Measurements from ENCODE around the gene CYP2E1. TPM values are rescaled to one million over a fixed set of nuclear protein-coding genes. Genes with fewer than 3 reads are reported as not detected.
"Not testable (repeated sequence)": the region's sequence is repeated elsewhere in the genome, so short reads cannot be mapped to it uniquely, and the experiment has no call there.

CYP2E1 gene
- polyA plus RNA-seq: under 1 TPM in 2 of 4 donors, not detected in 2; 0.48 to 0.75 TPM
- long read RNA-seq, donor 1: 0 reads
- long read RNA-seq, donor 2: 0 reads
- long read RNA-seq, donor 3: 0 reads
- long read RNA-seq, donor 4: 0 reads
- long read RNA-seq, donor 5: 0 reads
- long read RNA-seq, donor 6, partial matches to known transcripts: 0 of 1 reads
- long read RNA-seq, donor 6, other reads (novel, unspliced or antisense): 0 of 1 reads
- long read RNA-seq, donor 7: 0 reads
- long read RNA-seq, donor 8: 0 reads
- long read RNA-seq, donor 9: 0 reads
- long read RNA-seq, donor 10: 0 reads

GRCh38 chr10:133526957-133527588 lies at the start of gene CYP2E1:
Gene CYP2E1, plus strand, starts transcription at chr10:133527363. Its CDS starts 33 bp downstream, at chr10:133527396.
- 65 to 78% (median 69%) methylated on average over 16 of the region's 16 CpGs for WGBS, 3 donors
- no peak for FAIRE-seq
- H3K27ac ChIP-seq (ENCODE audit: low read depth in 1 of 3, low read length in 2 of 3): no peak within 1 kb of the TSS

GRCh38 chr10:133481086-133481643 lies 46.0 kb upstream of the CYP2E1 start:
- H3K4me3 ChIP-seq (ENCODE audit: low read depth in 1 of 3, low read length in 3 of 3): no peak overlapping the region
- H3K27ac ChIP-seq (ENCODE audit: low read depth in 1 of 3, low read length in 2 of 3): no peak overlapping the region
- 74 to 82% (median 76%) methylated on average over 11 to 12 of the region's 12 CpGs for WGBS, 3 donors
- DNase-seq: no peak
- no peaks in the 10 kb centered on the region for H3K4me1 ChIP-seq (ENCODE audit: control insufficient read depth in 3 of 3, insufficient read depth in 2 of 3, low read depth in 1 of 3, low read length in 2 of 3)
- H3K36me3 ChIP-seq (ENCODE audit: control insufficient read depth in 3 of 3, insufficient read depth in 2 of 3, low read depth in 1 of 3, low read length in 3 of 3): no peaks in the 10 kb centered on the region
- FAIRE-seq: no peak
- H3K9me3 ChIP-seq (ENCODE audit: control insufficient read depth in 2 of 2, insufficient read depth in 1 of 2, low read depth in 1 of 2, low read length in 1 of 2): peaks cover 0 to 3% of the 10 kb centered on the region in 2 donors
- H3K27me3 ChIP-seq (ENCODE audit: control insufficient read depth in 3 of 3, insufficient read depth in 3 of 3, low read length in 3 of 3): no peaks in the 10 kb centered on the region

More at GRCh38 chr10:133526957-133527588, at the start of gene CYP2E1:
- Histone ChIP-seq H3K4me3 (ENCODE audit: low read depth in 1 of 3, low read length in 3 of 3) (no peak within 1 kb of the TSS), H3K27me3 (ENCODE audit: control insufficient read depth in 3 of 3, insufficient read depth in 3 of 3, low read length in 3 of 3) (peaks cover 11 to 16% (median 12%) of the 10 kb centered on the region in 3 donors), H3K36me3 (ENCODE audit: control insufficient read depth in 3 of 3, insufficient read depth in 2 of 3, low read depth in 1 of 3, low read length in 3 of 3) (no peaks in the 10 kb centered on the region), H3K4me1 (ENCODE audit: control insufficient read depth in 3 of 3, insufficient read depth in 2 of 3, low read depth in 1 of 3, low read length in 2 of 3) (no peaks in the 10 kb centered on the region), H3K9me3 (ENCODE audit: control insufficient read depth in 2 of 2, insufficient read depth in 1 of 2, low read depth in 1 of 2, low read length in 1 of 2) (peaks cover 0 to 5% of the 10 kb centered on the region in 2 donors)
- no peak for DNase-seq

GRCh38 chr10:133481657-133482056 lies 45.5 kb upstream of the CYP2E1 start:
- FAIRE-seq (no peak), DNase-seq (no peak)
- WGBS, 3 donors: 77 to 89% (median 85%) methylated on average over 10 of the region's 10 CpGs
- Histone ChIP-seq H3K27me3 (ENCODE audit: control insufficient read depth in 3 of 3, insufficient read depth in 3 of 3, low read length in 3 of 3) (no peaks in the 10 kb centered on the region), H3K27ac (ENCODE audit: low read depth in 1 of 3, low read length in 2 of 3) (no peak overlapping the region), H3K9me3 (ENCODE audit: control insufficient read depth in 2 of 2, insufficient read depth in 1 of 2, low read depth in 1 of 2, low read length in 1 of 2) (peaks cover 0 to 7% of the 10 kb centered on the region in 2 donors), H3K4me1 (ENCODE audit: control insufficient read depth in 3 of 3, insufficient read depth in 2 of 3, low read depth in 1 of 3, low read length in 2 of 3) (no peaks in the 10 kb centered on the region), H3K36me3 (ENCODE audit: control insufficient read depth in 3 of 3, insufficient read depth in 2 of 3, low read depth in 1 of 3, low read length in 3 of 3) (no peaks in the 10 kb centered on the region), H3K4me3 (ENCODE audit: low read depth in 1 of 3, low read length in 3 of 3) (no peak overlapping the region)

- Histone ChIP-seq H3K4me3 (ENCODE audit: low read depth in 1 of 3, low read length in 3 of 3) (no peak overlapping the region), H3K27me3 (ENCODE audit: control insufficient read depth in 3 of 3, insufficient read depth in 3 of 3, low read length in 3 of 3) (no peaks in the 10 kb centered on the region), H3K36me3 (ENCODE audit: control insufficient read depth in 3 of 3, insufficient read depth in 2 of 3, low read depth in 1 of 3, low read length in 3 of 3) (no peaks in the 10 kb centered on the region), H3K4me1 (ENCODE audit: control insufficient read depth in 3 of 3, insufficient read depth in 2 of 3, low read depth in 1 of 3, low read length in 2 of 3) (no peaks in the 10 kb centered on the region), H3K27ac (ENCODE audit: low read depth in 1 of 3, low read length in 2 of 3) (no peak overlapping the region), H3K9me3 (ENCODE audit: control insufficient read depth in 2 of 2, insufficient read depth in 1 of 2, low read depth in 1 of 2, low read length in 1 of 2) (peaks cover 0 to 20% of the 10 kb centered on the region in 2 donors)
- DNase-seq (no peak), FAIRE-seq (no peak)
Observed at GRCh38 chr10:133484818-133485217, 42.3 kb upstream of the CYP2E1 start.

- Histone ChIP-seq H3K36me3 (ENCODE audit: control insufficient read depth in 3 of 3, insufficient read depth in 2 of 3, low read depth in 1 of 3, low read length in 3 of 3) (no peaks in the 10 kb centered on the region), H3K27ac (ENCODE audit: low read depth in 1 of 3, low read length in 2 of 3) (no peak overlapping the region), H3K27me3 (ENCODE audit: control insufficient read depth in 3 of 3, insufficient read depth in 3 of 3, low read length in 3 of 3) (no peaks in the 10 kb centered on the region), H3K4me1 (ENCODE audit: control insufficient read depth in 3 of 3, insufficient read depth in 2 of 3, low read depth in 1 of 3, low read length in 2 of 3) (no peaks in the 10 kb centered on the region), H3K4me3 (ENCODE audit: low read depth in 1 of 3, low read length in 3 of 3) (no peak overlapping the region), H3K9me3 (ENCODE audit: control insufficient read depth in 2 of 2, insufficient read depth in 1 of 2, low read depth in 1 of 2, low read length in 1 of 2) (peaks cover 0 to 23% of the 10 kb centered on the region in 2 donors)
- no peak for FAIRE-seq
- no peak for DNase-seq
Observed at GRCh38 chr10:133487085-133487484, 40.1 kb upstream of the CYP2E1 start.

GRCh38 chr10:133488354-133488753 lies 38.8 kb upstream of the CYP2E1 start:
- H3K4me3 ChIP-seq (ENCODE audit: low read depth in 1 of 3, low read length in 3 of 3): no peak overlapping the region
- FAIRE-seq: no peak
- DNase-seq: no peak
- no peaks in the 10 kb centered on the region for H3K36me3 ChIP-seq (ENCODE audit: control insufficient read depth in 3 of 3, insufficient read depth in 2 of 3, low read depth in 1 of 3, low read length in 3 of 3)
- peaks cover 0 to 23% of the 10 kb centered on the region in 2 donors for H3K9me3 ChIP-seq (ENCODE audit: control insufficient read depth in 2 of 2, insufficient read depth in 1 of 2, low read depth in 1 of 2, low read length in 1 of 2)
- H3K4me1 ChIP-seq (ENCODE audit: control insufficient read depth in 3 of 3, insufficient read depth in 2 of 3, low read depth in 1 of 3, low read length in 2 of 3): no peaks in the 10 kb centered on the region
- no peaks in the 10 kb centered on the region for H3K27me3 ChIP-seq (ENCODE audit: control insufficient read depth in 3 of 3, insufficient read depth in 3 of 3, low read length in 3 of 3)
- H3K27ac ChIP-seq (ENCODE audit: low read depth in 1 of 3, low read length in 2 of 3): no peak overlapping the region

GRCh38 chr10:133489816-133490588 lies 37.2 kb upstream of the CYP2E1 start:
- Histone ChIP-seq H3K27ac (ENCODE audit: low read depth in 1 of 3, low read length in 2 of 3) (no peak overlapping the region), H3K4me3 (ENCODE audit: low read depth in 1 of 3, low read length in 3 of 3) (no peak overlapping the region), H3K36me3 (ENCODE audit: control insufficient read depth in 3 of 3, insufficient read depth in 2 of 3, low read depth in 1 of 3, low read length in 3 of 3) (no peaks in the 10 kb centered on the region), H3K4me1 (ENCODE audit: control insufficient read depth in 3 of 3, insufficient read depth in 2 of 3, low read depth in 1 of 3, low read length in 2 of 3) (no peaks in the 10 kb centered on the region), H3K27me3 (ENCODE audit: control insufficient read depth in 3 of 3, insufficient read depth in 3 of 3, low read length in 3 of 3) (no peaks in the 10 kb centered on the region), H3K9me3 (ENCODE audit: control insufficient read depth in 2 of 2, insufficient read depth in 1 of 2, low read depth in 1 of 2, low read length in 1 of 2) (peaks cover 0 to 19% of the 10 kb centered on the region in 2 donors)
- no peak for FAIRE-seq
- 41 to 48% (median 42%) methylated on average over 2 of the region's 2 CpGs for WGBS, 3 donors
- DNase-seq: no peak

- not testable (repeated sequence) for DNase-seq; H3K4me1 ChIP-seq (ENCODE audit: control insufficient read depth in 3 of 3, insufficient read depth in 2 of 3, low read depth in 1 of 3, low read length in 2 of 3); H3K4me3 ChIP-seq (ENCODE audit: low read depth in 1 of 3, low read length in 3 of 3); FAIRE-seq; H3K27me3 ChIP-seq (ENCODE audit: control insufficient read depth in 3 of 3, insufficient read depth in 3 of 3, low read length in 3 of 3); H3K27ac ChIP-seq (ENCODE audit: low read depth in 1 of 3, low read length in 2 of 3); H3K36me3 ChIP-seq (ENCODE audit: control insufficient read depth in 3 of 3, insufficient read depth in 2 of 3, low read depth in 1 of 3, low read length in 3 of 3)
- H3K9me3 ChIP-seq (ENCODE audit: control insufficient read depth in 2 of 2, insufficient read depth in 1 of 2, low read depth in 1 of 2, low read length in 1 of 2): peaks cover 0 to 17% of the 10 kb centered on the region in 2 donors
- WGBS, 3 donors: 68 to 71% (median 70%) methylated on average over 4 of the region's 4 CpGs
Observed at GRCh38 chr10:133493562-133493961, 33.6 kb upstream of the CYP2E1 start.
